Nephron (organoid): ENCODE measurements around the gene SCNN1A.
"Not testable (repeated sequence)": the region's sequence is repeated elsewhere in the genome, so short reads cannot be mapped to it uniquely, and the experiment has no call there.

Source experiments
- H3K27ac Mint-ChIP-seq, 3 experiments: 2 replicates each; pipeline ENCODE4 v1.8.0; 2020; ENCODE audit warnings: mixed read lengths in 3 of 3, mild to moderate bottlenecking in 2 of 3, moderate library complexity in 1 of 3
- H3K27me3 Mint-ChIP-seq: 2 replicates; pipeline ENCODE4 v1.8.0; 2021; ENCODE audit warnings: low read depth, mild to moderate bottlenecking, moderate library complexity, mixed read lengths
- H3K36me3 Mint-ChIP-seq: 2 replicates; pipeline ENCODE4 v1.8.0; 2020; ENCODE audit warnings: low read depth, mixed read lengths
- H3K4me1 Mint-ChIP-seq: 2 replicates; pipeline ENCODE4 v1.8.0; 2020; ENCODE audit warnings: mixed read lengths
- H3K4me3 Mint-ChIP-seq, 3 experiments: 2 replicates each; pipeline ENCODE4 v1.8.0; 2020; ENCODE audit warnings: mild to moderate bottlenecking in 3 of 3, mixed read lengths in 3 of 3, moderate library complexity in 2 of 3
- H3K9me3 Mint-ChIP-seq: 2 replicates; pipeline ENCODE4 v1.8.0; 2020; ENCODE audit warnings: mixed read lengths
- CTCF ChIP-seq, 3 experiments: fragments of 200-600 bp; sonication (generic); IDR thresholded peaks; one replicate each; pipeline ENCODE4 v1.5.0; 2021; ENCODE audit warnings: antibody characterized with exemption in 3 of 3; ENCODE audit not compliant: unreplicated experiment in 3 of 3

SCNN1A gene

GRCh38 chr12:6338955-6339354 lies 36.4 kb downstream of the SCNN1A start:
- Mint-ChIP-seq H3K9me3 (no peaks in the 10 kb centered on the region), H3K36me3 (peaks cover 9% of the 10 kb centered on the region), H3K4me3 (no peak overlapping the region), H3K27ac (no peak overlapping the region), H3K27me3 (no peaks in the 10 kb centered on the region), H3K4me1 (peaks cover 53% of the 10 kb centered on the region)
- no peak for TF ChIP-seq CTCF (IDR thresholded peaks at IDR 0.05; ENCODE audit: unreplicated experiment in 3 of 3)

GRCh38 chr12:6338536-6338935 lies 36.8 kb downstream of the SCNN1A start:
- peaks cover 13% of the 10 kb centered on the region for H3K36me3 Mint-ChIP-seq
- not testable (repeated sequence) for H3K4me3 Mint-ChIP-seq, H3K27me3 Mint-ChIP-seq, H3K27ac Mint-ChIP-seq, H3K9me3 Mint-ChIP-seq
- H3K4me1 Mint-ChIP-seq = peaks cover 55% of the 10 kb centered on the region

- Mint-ChIP-seq H3K36me3 (peaks cover 19% of the 10 kb centered on the region), H3K9me3 (no peaks in the 10 kb centered on the region), H3K27ac (no peak overlapping the region), H3K4me1 (peaks cover 51% of the 10 kb centered on the region), H3K4me3 (no peak overlapping the region), H3K27me3 (no peaks in the 10 kb centered on the region)
- no peak for TF ChIP-seq CTCF (IDR thresholded peaks at IDR 0.05; ENCODE audit: unreplicated experiment in 3 of 3)
These were observed 37.4 kb downstream of the SCNN1A start for GRCh38 chr12:6337958-6338433.

GRCh38 chr12:6336889-6337853 lies 38.2 kb downstream of the SCNN1A start:
- H3K36me3 Mint-ChIP-seq = peaks cover 26% of the 10 kb centered on the region
- peaks cover 49% of the 10 kb centered on the region for H3K4me1 Mint-ChIP-seq
- no peak overlapping the region for H3K27ac Mint-ChIP-seq
- no peak overlapping the region for H3K4me3 Mint-ChIP-seq
- H3K9me3 Mint-ChIP-seq = no peaks in the 10 kb centered on the region
- TF ChIP-seq CTCF (IDR thresholded peaks at IDR 0.05; ENCODE audit: unreplicated experiment in 3 of 3) = no peak
- H3K27me3 Mint-ChIP-seq = no peaks in the 10 kb centered on the region

- no peaks in the 10 kb centered on the region for H3K27me3 Mint-ChIP-seq
- peaks cover 30% of the 10 kb centered on the region for H3K36me3 Mint-ChIP-seq
- H3K27ac Mint-ChIP-seq = no peak overlapping the region
- TF ChIP-seq CTCF (IDR thresholded peaks at IDR 0.05; ENCODE audit: unreplicated experiment in 3 of 3) = no peak
- no peaks in the 10 kb centered on the region for H3K9me3 Mint-ChIP-seq
- H3K4me1 Mint-ChIP-seq = peaks cover 45% of the 10 kb centered on the region
- no peak overlapping the region for H3K4me3 Mint-ChIP-seq
These were observed 39.1 kb downstream of the SCNN1A start for GRCh38 chr12:6336079-6336888.

GRCh38 chr12:6335451-6336078 lies 39.8 kb downstream of the SCNN1A start:
- no peak overlapping the region for H3K4me3 Mint-ChIP-seq

More at GRCh38 chr12:6335451-6336078, 39.8 kb downstream of the SCNN1A start:
- no peaks in the 10 kb centered on the region for H3K9me3 Mint-ChIP-seq
- peaks cover 47% of the 10 kb centered on the region for H3K4me1 Mint-ChIP-seq
- TF ChIP-seq CTCF (IDR thresholded peaks at IDR 0.05; ENCODE audit: unreplicated experiment in 3 of 3) = peak; percentile 21 to 47 (median 43)
- H3K27ac Mint-ChIP-seq = no peak overlapping the region
- H3K36me3 Mint-ChIP-seq = peaks cover 37% of the 10 kb centered on the region
- H3K27me3 Mint-ChIP-seq = no peaks in the 10 kb centered on the region
